HG02623 (cell line): ENCODE data around the gene ITCH.
A peak's percentile ranks its signal among the peaks of the same experiment; 100 is the strongest.
"Not testable (repeated sequence)": the region's sequence is repeated elsewhere in the genome, so short reads cannot be mapped to it uniquely, and the experiment has no call there.

ENCODE experiments used
- ATAC-seq: cut with Tn5 transposase; IDR thresholded peaks from one replicate; pipeline ENCODE4 v1.9.1; 2021; ENCODE audit warnings: moderate library complexity; ENCODE audit not compliant: unreplicated experiment

The ITCH gene

DNA sequence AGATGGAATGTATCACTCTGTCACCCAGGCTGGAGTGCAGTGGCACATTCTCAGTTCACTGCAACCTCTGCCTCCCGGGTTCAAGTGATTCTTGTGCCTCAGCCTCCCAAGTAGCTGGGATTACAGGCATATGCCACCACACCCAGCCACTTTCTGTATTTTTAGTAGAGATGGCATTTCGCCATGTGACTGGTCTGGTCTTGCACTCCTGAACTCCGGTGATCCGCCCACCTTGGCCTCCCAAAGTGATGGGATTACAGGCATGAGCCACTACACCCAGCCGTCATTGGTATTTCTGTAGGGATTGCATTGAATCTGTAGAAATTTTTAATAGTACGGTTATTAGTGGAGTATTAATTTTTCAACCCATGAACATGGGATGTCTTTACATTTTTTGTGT is 134.5 kb downstream of the ITCH start:
- ATAC-seq, result not testable (repeated sequence)

DNA sequence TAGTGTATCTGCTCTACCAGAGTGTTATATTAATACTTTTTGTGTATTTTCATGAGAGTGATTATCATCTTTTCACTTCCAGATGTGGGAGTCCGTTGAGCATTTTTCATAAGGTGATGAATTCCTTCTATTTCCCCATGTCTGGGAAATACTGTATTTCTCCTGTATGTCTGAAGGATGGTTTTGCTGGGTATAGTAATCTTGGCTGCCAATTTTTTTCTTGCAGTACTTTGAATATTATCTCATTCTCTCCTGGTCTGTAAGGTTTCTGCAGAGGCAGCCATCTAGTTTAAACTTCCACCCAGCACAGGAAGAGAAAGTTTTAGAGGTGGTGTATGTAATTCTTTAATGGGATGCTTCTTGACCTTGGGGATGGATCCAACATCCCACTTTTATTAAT is 137.8 kb downstream of the ITCH start:
- ATAC-seq, result no peak

DNA sequence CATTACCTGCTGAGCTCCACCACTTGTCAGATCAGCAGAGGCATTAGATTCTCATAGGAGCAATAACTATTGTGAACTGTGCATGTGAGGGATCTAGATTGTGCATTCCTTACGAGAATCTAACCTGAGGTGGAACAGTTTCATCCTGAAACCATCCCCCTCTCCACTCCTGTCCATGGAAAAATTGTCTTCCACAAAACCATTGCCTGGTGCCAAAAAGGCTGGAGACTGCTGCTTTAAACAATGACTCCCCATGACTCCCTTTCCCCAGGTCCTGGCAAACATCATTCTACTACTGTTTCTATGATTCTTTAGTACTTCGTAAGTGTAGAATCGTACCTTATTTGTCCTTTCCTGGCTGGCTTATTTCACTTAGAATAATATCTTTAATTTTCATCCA is 143.4 kb downstream of the ITCH start:
- no peak for ATAC-seq

DNA sequence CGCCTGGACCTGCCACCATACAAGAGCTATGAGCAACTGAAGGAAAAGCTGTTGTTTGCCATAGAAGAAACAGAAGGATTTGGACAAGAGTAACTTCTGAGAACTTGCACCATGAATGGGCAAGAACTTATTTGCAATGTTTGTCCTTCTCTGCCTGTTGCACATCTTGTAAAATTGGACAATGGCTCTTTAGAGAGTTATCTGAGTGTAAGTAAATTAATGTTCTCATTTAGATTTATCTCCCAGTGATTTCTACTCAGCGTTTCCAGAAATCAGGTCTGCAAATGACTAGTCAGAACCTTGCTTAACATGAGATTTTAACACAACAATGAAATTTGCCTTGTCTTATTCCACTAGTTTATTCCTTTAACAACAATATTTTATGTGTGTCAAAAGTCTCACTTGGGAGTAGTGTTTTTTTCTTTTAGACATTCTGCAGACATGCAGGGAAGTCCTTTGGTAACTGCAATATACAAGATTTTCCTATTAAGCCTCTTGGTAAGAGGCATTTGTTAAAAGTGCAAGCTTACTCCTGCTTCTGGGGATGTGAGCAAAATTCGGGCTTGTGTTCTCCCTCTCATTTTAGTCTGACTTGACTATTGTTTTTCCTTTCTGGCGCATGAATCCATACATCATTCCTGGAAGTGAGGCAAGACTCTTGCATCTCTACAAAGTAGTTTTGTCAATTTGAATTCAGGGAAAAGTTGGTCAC is 144.8 kb downstream of the ITCH start:
- no peak for ATAC-seq

DNA sequence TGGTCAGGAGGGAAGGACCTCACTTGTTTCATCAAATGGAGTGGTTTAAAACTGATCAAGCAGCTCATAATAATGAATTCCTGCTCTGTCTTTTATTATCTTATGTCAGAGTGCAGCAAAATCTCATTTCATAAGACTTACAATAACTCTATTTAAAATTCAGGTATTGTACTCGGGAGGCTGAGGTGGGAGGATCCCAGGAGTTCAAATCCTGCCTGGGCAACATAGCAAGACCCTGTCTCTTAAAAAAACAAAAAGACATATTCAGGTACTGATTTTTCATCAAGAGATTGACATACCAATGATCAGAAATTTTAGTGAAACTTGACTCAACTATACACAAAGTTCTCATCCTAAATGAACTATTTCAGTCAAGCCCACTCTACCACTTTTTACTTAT is 147.5 kb downstream of the ITCH start:
- no peak for ATAC-seq

DNA sequence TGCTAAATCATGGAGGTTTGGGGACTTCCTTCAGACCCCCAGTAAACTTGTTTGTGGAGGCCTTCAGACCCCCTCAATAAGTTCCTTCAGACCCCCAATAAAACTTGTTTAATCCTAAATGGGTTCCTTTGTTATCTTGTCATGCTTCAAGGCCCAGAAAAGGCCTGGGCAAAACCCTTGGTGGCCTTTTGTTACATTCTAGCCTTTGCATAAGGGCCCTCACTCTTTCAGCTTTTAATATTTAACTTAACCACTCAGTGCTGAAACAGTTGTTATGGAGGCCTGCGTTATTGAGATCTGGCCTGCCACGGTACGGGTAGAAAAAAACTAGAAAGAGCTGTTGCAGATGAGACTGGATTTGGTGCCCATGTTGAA is 148.8 kb downstream of the ITCH start:
- no peak for ATAC-seq

DNA sequence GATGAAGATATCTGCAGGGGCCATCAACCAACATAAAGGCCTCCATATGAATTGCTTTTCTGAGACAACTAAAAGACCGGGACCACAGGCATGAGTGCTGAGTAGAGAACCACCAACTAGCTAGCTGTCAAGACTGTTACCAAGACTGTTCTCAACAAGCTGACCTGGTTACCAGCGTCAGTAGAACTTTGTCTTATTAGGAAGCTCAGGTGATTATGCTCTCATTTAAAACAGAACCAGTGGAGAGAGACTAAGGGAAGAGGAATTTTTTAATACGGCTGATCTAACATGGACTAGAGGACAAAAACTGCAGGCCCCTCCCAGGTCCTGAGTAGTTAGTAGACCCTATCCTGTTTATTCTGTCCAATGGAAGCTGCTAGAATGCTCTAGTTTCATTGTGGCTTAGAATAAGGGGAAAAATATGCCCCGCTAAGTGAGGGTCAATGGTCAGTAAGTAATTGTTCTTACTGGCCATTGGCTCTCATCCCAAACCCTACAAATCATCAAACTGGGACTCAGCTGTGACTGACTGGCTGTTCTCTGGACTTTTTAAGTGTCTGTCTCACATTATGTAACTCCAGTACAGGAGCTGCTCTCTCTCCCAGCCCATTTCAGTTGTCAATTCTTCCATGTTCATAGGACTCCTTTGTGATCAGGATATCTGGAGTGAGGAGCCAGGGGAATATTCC is 149.3 kb downstream of the ITCH start:
- ATAC-seq, result no peak

DNA sequence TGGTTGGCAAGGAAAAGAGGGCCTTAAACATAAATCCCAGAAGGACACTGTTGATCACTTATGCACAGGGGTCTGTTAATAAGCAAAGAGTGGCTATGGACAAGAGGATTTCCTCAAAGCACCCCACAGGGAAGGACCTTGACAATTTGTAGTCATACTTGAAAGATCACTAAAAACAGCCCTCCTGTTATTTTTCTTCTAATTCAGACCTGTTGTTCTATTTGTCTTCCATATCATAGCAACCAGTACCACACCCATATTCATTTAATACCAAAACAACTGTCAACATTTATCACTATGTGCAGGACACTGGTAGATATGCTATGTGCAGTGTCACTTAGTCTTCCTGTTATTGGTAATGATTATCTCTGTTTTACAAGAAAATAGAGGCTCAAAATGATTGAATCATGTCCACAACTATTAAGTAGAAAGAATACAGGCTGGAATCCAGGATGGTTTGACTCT is 149.9 kb downstream of the ITCH start:
- no peak for ATAC-seq

DNA sequence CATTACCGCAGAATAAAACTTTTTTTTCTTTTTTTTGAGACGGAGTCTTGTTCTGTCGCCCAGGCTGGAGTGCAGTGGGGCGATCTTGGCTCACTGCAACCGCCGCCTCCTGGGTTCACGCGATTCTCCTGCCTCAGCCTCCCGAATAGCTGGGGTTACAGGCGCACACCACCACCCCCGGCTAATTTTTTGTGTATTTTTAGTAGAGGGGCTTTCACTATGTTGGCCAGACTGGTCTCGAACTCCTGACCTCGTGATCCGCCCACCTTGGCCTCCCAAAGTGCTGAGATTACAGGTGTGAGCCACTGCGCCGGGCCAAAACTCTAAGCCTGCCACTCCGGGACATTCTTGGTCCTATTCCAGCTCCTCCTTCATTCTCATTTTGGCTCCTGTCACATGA is 151.0 kb downstream of the ITCH start:
- not testable (repeated sequence) for ATAC-seq

DNA sequence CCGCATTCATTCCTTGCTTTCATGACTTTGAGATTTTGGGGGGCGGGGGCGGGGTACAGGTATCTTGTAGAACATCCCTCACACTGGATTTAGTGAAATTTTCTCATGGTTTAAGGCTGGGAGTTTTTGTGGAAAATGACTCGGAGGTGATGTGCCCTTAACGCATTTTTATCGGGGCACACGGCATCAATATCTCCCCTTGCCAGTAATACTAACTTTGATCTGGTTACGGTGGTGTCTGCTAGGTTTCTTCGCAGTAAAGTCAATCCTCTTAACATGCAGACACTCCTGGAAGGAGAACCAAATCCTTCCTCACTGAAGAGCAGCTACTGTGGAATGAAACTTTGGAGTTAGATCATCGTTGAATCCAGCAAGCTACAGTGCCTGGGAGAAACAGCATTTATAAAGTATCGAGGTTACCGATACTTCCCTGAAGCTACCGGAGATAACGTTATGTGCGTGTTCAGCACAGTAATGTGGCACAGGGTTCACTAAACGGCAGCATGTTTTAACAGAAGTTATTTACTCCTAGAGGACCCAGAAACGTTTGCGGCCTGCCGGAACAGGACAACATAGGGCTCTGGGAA is 151.9 kb downstream of the ITCH start:
- ATAC-seq, result no peak

DNA sequence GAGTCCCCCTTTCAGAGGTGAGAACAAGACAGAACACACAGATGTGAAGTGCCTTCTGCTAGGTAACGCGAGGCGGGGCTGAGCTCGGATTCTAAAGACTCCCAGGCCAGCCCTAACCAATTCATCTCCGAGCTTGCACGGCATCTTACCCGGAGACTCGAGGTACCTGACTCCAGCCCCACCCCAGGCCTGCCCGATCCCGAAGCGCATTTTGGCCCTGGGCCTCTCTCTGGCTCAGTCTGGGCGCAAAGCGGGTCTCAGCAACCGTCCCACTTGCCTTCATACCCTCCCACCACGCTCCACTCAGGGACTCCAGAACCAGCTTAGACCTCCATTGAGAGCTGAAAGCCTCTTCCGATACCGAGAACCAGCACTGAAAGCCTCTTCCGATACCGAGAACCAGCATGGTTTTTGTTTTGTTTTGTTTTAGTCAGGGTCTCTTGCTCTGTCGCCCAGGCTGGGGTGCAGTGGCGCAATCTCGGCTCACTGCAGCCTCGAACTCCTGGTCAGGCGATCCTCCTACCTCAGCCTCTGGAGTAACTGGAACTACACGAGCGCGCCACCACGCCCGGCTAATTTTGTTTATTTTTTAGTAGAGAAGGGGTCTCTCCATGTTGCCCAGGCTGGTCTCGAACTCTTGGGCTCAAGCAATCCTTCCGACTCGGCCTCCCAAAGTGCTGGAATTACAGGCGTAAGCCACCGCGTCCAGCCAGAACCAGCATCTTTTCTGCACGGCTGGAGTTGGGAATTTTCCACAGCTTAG is 152.6 kb downstream of the ITCH start:
- ATAC-seq, result peak; percentile 38

DNA sequence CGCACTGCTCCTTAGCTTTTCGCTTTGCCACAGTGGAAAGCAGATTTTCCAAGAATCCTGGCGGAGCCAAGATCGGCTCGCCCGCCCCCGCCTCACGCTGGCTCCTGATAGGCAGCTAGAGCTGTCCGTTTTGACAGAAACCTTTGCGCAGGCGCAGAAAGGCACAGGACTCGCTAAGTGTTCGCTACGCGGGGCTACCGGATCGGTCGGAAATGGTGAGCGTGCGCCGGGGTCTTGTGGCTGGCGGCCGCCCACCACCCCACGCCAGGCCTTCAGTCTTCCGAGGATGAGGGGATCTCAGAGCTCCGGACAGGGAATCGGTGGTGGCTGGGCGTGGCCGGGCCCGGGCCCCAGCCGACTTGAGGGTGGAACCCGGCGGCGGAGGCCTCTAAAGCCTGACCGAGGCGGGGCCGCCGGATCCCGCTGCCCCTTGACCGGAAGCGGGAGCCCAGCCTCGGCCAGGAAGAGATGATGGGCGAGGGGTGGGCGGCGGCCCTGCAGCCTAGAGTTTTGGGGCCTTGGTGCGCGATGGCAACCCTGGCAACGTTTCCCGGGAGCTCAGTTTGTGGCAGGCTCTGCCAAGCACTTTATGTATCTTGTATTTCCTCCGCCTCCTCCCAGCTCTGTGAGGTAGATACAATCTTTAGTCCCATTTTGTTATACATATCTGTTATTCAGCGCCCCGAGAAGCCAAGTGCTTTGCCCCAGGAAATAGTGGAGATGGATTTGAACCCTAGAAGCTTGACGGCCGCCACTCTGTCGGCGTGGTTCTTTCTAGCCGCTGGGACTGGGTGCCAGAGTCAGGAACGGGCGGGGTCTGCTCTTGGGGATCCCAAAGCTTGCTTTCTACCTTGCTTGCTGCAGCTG is 153.4 kb downstream of the ITCH start, which contains the start of gene DYNLRB1:
DYNLRB1 (plus strand) TSS at position 176 of the 867 bp plus-strand sequence; CDS start at position 213, 37 bp downstream.
- ATAC-seq, result peak; percentile 74

DNA sequence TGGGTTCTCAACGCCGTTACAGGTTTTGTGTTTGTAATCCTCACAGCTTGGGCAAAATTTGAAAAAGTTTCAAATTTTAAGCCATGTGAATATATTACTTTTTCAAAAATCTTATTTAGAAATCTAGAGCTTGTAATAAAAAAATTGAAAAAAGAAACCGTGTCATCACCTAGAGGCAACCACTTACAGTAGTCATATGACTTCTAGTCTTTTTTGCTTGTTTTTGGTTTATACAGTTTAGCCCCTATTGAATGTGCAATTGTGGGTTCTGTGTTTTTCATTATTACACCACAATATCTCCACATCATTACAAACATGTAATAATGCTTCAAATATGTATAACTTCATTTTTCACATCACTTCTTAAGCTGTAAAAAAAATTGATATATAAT is 154.0 kb downstream of the ITCH start:
- no peak for ATAC-seq

DNA sequence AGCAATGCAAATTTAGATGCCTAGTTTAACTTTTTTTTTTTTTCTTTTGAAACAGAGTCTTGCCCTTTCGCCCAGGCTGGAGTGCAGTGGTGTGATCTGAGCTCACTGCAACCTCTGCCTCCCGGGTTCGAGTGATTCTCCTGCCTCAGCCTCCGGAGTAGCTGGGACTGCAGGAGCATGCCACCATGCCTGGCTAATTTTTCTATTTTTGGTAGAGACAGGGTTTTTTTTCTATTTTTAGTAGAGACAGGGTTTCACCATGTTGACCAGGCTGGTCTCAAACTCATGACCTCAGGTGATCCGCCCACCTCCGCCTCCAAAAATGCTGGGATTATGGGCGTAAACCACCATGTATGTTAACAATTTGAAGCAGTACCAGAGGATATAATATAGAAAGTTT is 155.8 kb downstream of the ITCH start:
- ATAC-seq, result not testable (repeated sequence)

DNA sequence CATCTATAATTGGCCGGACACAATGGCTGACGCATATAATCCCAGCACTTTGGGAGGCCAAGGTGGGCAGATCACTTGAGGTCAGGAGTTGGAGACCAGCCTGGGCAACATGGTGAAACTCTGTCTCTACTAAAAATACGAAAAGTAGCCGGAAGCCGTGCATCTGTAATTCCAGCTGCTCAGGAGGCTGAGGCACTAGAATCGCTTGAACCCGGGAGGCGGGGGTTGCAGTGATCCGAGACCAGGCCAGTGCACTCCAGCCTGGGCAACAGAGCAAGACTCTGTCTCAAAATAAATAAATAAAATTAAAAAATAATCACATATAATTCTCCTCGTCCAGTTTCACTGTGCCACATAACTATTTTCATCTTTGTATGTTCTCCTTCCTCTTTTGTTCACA is 156.8 kb downstream of the ITCH start:
- ATAC-seq, result not testable (repeated sequence)

DNA sequence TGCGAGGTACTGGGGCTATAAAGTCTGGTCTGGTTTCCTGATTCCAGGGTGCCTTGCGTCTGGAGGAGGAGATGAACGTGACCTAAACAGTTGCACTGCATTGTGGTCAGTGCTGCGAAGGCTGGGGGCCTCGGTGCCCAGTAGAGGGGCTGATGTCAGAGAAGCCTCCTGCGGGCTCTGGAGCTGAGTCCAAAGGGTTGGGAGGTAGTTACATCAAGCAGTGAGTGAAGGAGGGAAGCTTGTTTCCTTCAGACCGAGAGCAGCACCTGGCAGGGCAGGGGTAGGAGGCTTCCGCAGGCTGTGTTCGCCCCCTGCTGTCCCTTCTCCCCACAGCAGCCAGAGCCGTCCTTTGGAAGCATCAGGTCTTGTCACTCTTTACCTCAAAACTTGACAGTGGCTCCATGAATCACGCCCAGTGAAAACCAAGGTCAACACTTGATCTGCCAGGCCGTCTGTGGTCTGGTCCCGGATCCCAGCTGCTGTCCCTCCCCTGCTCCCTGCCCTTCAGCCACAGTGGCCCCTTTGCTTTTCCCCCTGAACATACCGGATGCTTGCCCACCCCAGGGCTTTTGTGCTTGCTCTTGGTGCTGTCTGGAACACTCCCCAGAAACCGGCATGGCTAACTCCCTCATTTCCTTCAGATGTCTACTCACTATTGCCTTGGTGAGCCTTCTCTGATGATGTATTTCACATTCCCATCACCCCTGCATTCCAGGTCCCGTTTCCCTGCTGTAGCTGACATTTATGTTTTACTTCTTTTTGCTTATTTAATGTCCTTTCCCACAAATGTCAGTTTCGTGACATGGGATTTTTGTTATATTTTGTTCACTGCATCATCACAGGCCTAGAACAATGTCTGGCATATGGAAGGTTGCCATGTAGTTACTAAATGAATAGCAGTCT is 160.1 kb downstream of the ITCH start:
- no peak for ATAC-seq

DNA sequence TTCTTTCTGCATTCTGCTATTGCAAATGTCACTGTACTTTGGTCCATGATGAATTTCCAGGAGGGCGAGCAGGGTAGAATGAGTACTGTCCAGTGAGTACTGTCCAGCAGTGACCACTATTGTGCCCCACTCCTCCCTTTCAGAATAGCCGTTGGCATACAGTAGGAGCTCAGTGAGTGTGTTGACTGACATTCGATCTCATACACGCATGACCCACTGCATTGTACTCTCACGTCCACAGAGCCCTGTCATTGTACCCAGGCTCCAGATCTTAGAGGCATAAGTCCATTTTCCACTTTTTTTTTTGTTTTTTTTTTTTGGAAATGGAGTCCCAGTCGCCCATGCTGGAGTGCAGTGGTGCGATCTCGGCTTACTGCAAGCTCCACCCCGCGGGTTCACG is 161.4 kb downstream of the ITCH start:
- ATAC-seq, result no peak

DNA sequence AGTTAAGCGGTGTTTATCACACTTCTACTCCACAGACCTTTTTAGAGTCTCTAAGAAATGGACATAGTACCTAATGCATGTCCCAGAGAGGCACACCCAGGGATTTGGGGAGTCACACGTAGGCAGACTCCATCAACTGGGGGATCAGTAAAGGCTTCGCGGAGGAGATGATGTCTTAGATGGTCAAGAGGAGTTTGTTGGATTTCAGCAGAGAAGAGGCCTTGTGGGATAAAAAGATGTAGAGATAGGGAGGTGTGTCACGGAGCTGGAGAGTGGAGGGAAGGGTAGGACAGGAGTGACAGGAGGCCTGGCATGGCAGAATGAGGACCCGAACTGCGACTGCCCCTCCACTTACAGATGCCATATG is 162.3 kb downstream of the ITCH start:
- ATAC-seq, result no peak

DNA sequence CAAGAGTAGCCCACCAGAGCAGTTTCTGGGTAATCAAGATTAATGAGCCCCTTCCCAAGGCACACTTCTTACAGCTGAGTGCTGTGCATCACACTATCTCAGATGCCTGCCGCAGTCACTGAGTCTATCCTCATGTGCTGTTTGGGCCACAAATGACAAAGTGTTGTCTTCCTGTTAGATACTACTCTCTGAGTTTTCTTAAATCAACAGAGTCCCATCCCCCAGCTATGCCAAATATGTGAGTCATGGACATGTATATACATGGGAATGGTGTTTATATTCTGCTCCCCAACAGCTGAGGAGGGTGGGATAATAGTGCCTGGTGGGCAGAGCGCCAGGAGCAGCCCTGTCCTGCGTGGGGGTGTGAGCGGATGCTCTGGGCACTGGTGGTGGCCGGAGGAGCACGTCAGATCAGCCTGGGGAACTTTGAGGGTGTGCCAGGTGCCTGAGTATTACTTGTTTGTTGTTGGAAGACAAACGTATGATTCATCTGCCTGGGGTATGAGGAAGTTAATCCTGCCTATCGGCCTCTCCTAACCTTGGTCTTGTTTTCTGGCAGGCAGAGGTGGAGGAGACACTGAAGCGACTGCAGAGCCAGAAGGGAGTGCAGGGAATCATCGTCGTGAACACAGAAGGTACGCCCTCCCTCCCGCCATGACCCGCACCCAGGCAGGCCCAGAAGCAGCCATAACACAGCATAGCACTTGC is 162.8 kb downstream of the ITCH start:
- ATAC-seq, result no peak
